HepG2 (cell line): ENCODE data around the gene TENM3. TPM values are rescaled to one million over a fixed set of nuclear protein-coding genes. Genes with fewer than 3 reads are reported as not detected.

ENCODE experiments used
- ATAC-seq: fragments of 200-7000 bp; cut with Tn5 transposase; 3 replicates; pipeline ENCODE4 v1.9.1; 2020; ENCODE audit warnings: mild to moderate bottlenecking, moderate library complexity
- BruUV-seq: library from RNA; stranded (reverse); fragments of 400-500 nt; replicated peaks from 2 replicates; lab custom pipeline; 2021; lab: Mats Ljungman, UMichigan
- CTCF ChIA-PET: fragments of 300-600 bp; formaldehyde crosslinking; extraction: SDS; loops from one replicate; lab custom pipeline; 2021; ENCODE audit warnings: low total read pairs, inconsistent platforms, low intra/inter-chr PET ratio; lab: Yijun Ruan, JAX
- POLR2A ChIA-PET: fragments of 350-600 bp; sonication (Branson Sonifier 250); formaldehyde crosslinking; loops from one replicate; lab custom pipeline; 2020; ENCODE audit warnings: antibody characterized with exemption, inconsistent platforms; lab: Yijun Ruan, JAX
- DNase-seq: peaks from one replicate; pipeline ENCODE4 v3.0.0-alpha.2; 2015; ENCODE audit warnings: low spot score
- FAIRE-seq: peaks from 3 replicates; lab custom pipeline; 2011; peaks lifted over from hg19 to GRCh38; lab: Jason Lieb, UNC
- H2AFZ ChIP-seq: one replicate; pipeline ENCODE4 v1.6.1; 2011; ENCODE audit warnings: low read length, inconsistent platforms
- H3K27ac ChIP-seq: fragments of 300-600 bp; 3 replicates; pipeline ENCODE4 v1.8.0; 2011; ENCODE audit warnings: mixed run types, mild to moderate bottlenecking, mixed read lengths, low read length, inconsistent platforms; ENCODE audit not compliant: insufficient read depth; ENCODE audit errors: extremely low read length
- H3K27me3 ChIP-seq, 2 experiments: fragments of 200-600 bp in 1 of 2; 2 replicates in 1 of 2; 3 replicates in 1 of 2; pipeline versions ENCODE4 v1.6.0 to v1.8.0; 2011; ENCODE audit warnings: low read length in 2 of 2, mild to moderate bottlenecking in 2 of 2, moderate library complexity in 2 of 2, inconsistent platforms in 1 of 2; ENCODE audit not compliant: insufficient read depth in 2 of 2, control insufficient read depth in 1 of 2
- H3K36me3 ChIP-seq, 2 experiments: fragments of 200-600 bp in 1 of 2; replicated peaks in 1 of 2; 2 replicates in 1 of 2; 3 replicates in 1 of 2; pipeline versions ENCODE4 v1.5.1 to v1.8.0; 2011; ENCODE audit warnings: low read length in 2 of 2, inconsistent platforms in 1 of 2; ENCODE audit not compliant: insufficient read depth in 2 of 2, control insufficient read depth in 1 of 2
- H3K4me1 ChIP-seq: 2 replicates; pipeline ENCODE4 v1.5.1; 2012; ENCODE audit warnings: low read length, inconsistent platforms; ENCODE audit not compliant: insufficient read depth
- H3K4me2 ChIP-seq: 2 replicates; pipeline ENCODE4 v1.6.0; 2011; ENCODE audit warnings: low read depth, low read length, inconsistent platforms
- H3K4me3 ChIP-seq, 3 experiments: fragments of 200-600 bp in 1 of 3; sonication (generic), shearing (Covaris generic) in 1 of 3; replicated peaks in 1 of 3; 2 replicates each; pipeline ENCODE4 v1.5.1; 2011 to 2016; ENCODE audit warnings: low read length in 3 of 3, inconsistent platforms in 2 of 3, low read depth in 2 of 3, mild to moderate bottlenecking in 2 of 3, control low read depth in 1 of 3, mixed read lengths in 1 of 3; ENCODE audit not compliant: insufficient read depth in 1 of 3
- H3K79me2 ChIP-seq: one replicate; pipeline ENCODE4 v1.6.1; 2011; ENCODE audit warnings: low read length, inconsistent platforms; ENCODE audit not compliant: insufficient read depth
- H3K9ac ChIP-seq: 2 replicates; pipeline ENCODE4 v1.6.0; 2011; ENCODE audit warnings: mild to moderate bottlenecking, low read depth, low read length, inconsistent platforms; ENCODE audit not compliant: insufficient read depth
- H3K9me3 ChIP-seq: 2 replicates; pipeline ENCODE4 v1.5.1; 2012; ENCODE audit warnings: mild to moderate bottlenecking, low read length
- H4K20me1 ChIP-seq: 2 replicates; pipeline ENCODE4 v1.6.0; 2011; ENCODE audit warnings: inconsistent platforms, mild to moderate bottlenecking, low read length, moderate library complexity; ENCODE audit not compliant: insufficient read depth
- FOXO1 ChIP-seq: sonication (generic); formaldehyde crosslinking; IDR thresholded peaks from 2 replicates; pipeline ENCODE4 v1.4.0; 2020; ENCODE audit warnings: missing genetic modification reagents
- KDM5A ChIP-seq: fragments of 200-600 bp; sonication (generic); IDR thresholded peaks from 2 replicates; pipeline ENCODE4 v1.7.0; 2018; ENCODE audit warnings: antibody characterized with exemption, mild to moderate bottlenecking, low read length, borderline replicate concordance
- MAFK ChIP-seq, 2 experiments: IDR thresholded peaks in 1 of 2; conservative IDR thresholded peaks in 1 of 2; 2 replicates each; pipeline ENCODE4 v1.6.1; 2011; ENCODE audit warnings: improper control_type of control experiment in 2 of 2, low read length in 2 of 2
- PRPF4 ChIP-seq: fragments of 200-400 bp; formaldehyde crosslinking; IDR thresholded peaks from 2 replicates; pipeline ENCODE4 v1.6.1; 2016; ENCODE audit warnings: low read length, low read depth; ENCODE audit not compliant: poor library complexity, severe bottlenecking
- ZSCAN20 ChIP-seq: sonication (generic); formaldehyde crosslinking; IDR thresholded peaks from 2 replicates; pipeline ENCODE4 v1.4.0; 2020; ENCODE audit warnings: missing genetic modification reagents, mild to moderate bottlenecking, borderline replicate concordance
- WGBS: methylation state at CpG from one replicate; pipeline ENCODE4 v1.1.6; 2017; ENCODE audit warnings: low lambda C conversion rate; 5-methylcytosine and 5-hydroxymethylcytosine counted together
- in situ Hi-C: cut with HindIII; loops from 2 replicates; pipeline ENCODE4 v1.10.0; 2017; ENCODE audit warnings: low pct_unique_long_range_greater_than_20kb; ENCODE audit not compliant: extremely low pct_ligation_motif_present
- intact Hi-C: fragments of 100-400 bp; cut with micrococcal nuclease; formaldehyde crosslinking; loops from one replicate; pipeline ENCODE4 v1.10.0; 2022; ENCODE audit not compliant: unreplicated experiment
- polyA plus RNA-seq, 8 experiments: library from polyadenylated mRNA; depleted of rRNA in 3 of 8; stranded (reverse) in 7 of 8; unstranded in 1 of 8; fragments of >200 nt; fragmentation: Illumina TruSeq in 4 of 8; extraction: Trizol in 4 of 8; gene quantifications; 2 replicates each; pipeline versions ENCODE4 v1.2.1 to v1.2.3, GENCODE V29; 2011 to 2016; ENCODE audit warnings: low read depth in 4 of 8, missing spikeins in 1 of 8, mixed read lengths in 1 of 8; ENCODE audit not compliant: insufficient read depth in 1 of 8
- total RNA-seq, 5 experiments: library from RNA; depleted of rRNA; stranded (reverse); fragments of >200 nt; fragmentation: Illumina TruSeq; extraction: Trizol; gene quantifications; 2 replicates each; pipeline ENCODE4 v1.2.3, GENCODE V29; 2016; ENCODE audit warnings: low read depth in 1 of 5
- TF ChIP-seq, protein P1 (sequence below): sonication (generic); formaldehyde crosslinking; IDR thresholded peaks from 2 replicates; pipeline ENCODE4 v1.5.0; 2020; ENCODE audit warnings: mild to moderate bottlenecking, missing genetic modification reagents, borderline replicate concordance
- TF ChIP-seq, protein P2 (sequence below): sonication (generic); formaldehyde crosslinking; IDR thresholded peaks from 2 replicates; pipeline ENCODE4 v1.4.0; 2020; ENCODE audit warnings: low read depth, mild to moderate bottlenecking, missing genetic modification reagents
- TF ChIP-seq, protein P3 (sequence below): sonication (generic); formaldehyde crosslinking; IDR thresholded peaks from 2 replicates; pipeline ENCODE4 v1.5.0; 2020; ENCODE audit warnings: mild to moderate bottlenecking, missing genetic modification reagents
- TF ChIP-seq, protein P4 (sequence below): sonication (generic); formaldehyde crosslinking; IDR thresholded peaks from 2 replicates; pipeline ENCODE4 v1.8.0; 2022; ENCODE audit warnings: mild to moderate bottlenecking, missing genetic modification reagents, borderline replicate concordance

Gene TENM3
- total and polyA plus RNA-seq, 2 of the 13 experiments (the other 11 are each of a cell fraction or from before 2014, with no cell fraction given) = 0.04 TPM; not detected in 1

DNA sequence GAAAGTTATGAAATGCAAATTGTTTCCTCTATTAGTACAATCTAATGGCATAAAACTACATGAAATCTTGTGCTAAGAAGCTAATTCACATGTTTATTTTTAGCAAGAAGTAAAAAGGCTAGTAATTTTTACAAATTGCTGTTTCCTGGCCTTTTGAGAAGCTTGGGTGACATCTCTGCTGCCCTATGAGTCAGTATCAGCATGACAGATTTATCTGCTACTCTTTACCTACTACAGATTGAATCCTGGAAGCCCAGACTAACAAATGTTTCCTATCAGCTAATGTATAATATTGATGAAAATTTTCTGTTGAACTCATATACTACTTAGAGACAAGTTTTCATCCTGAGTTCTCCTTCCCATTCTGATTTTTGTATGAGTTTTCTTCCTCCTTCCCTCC lies 441.6 kb downstream of the TENM3 start (continued):
- TF ChIP-seq, protein P1, sequence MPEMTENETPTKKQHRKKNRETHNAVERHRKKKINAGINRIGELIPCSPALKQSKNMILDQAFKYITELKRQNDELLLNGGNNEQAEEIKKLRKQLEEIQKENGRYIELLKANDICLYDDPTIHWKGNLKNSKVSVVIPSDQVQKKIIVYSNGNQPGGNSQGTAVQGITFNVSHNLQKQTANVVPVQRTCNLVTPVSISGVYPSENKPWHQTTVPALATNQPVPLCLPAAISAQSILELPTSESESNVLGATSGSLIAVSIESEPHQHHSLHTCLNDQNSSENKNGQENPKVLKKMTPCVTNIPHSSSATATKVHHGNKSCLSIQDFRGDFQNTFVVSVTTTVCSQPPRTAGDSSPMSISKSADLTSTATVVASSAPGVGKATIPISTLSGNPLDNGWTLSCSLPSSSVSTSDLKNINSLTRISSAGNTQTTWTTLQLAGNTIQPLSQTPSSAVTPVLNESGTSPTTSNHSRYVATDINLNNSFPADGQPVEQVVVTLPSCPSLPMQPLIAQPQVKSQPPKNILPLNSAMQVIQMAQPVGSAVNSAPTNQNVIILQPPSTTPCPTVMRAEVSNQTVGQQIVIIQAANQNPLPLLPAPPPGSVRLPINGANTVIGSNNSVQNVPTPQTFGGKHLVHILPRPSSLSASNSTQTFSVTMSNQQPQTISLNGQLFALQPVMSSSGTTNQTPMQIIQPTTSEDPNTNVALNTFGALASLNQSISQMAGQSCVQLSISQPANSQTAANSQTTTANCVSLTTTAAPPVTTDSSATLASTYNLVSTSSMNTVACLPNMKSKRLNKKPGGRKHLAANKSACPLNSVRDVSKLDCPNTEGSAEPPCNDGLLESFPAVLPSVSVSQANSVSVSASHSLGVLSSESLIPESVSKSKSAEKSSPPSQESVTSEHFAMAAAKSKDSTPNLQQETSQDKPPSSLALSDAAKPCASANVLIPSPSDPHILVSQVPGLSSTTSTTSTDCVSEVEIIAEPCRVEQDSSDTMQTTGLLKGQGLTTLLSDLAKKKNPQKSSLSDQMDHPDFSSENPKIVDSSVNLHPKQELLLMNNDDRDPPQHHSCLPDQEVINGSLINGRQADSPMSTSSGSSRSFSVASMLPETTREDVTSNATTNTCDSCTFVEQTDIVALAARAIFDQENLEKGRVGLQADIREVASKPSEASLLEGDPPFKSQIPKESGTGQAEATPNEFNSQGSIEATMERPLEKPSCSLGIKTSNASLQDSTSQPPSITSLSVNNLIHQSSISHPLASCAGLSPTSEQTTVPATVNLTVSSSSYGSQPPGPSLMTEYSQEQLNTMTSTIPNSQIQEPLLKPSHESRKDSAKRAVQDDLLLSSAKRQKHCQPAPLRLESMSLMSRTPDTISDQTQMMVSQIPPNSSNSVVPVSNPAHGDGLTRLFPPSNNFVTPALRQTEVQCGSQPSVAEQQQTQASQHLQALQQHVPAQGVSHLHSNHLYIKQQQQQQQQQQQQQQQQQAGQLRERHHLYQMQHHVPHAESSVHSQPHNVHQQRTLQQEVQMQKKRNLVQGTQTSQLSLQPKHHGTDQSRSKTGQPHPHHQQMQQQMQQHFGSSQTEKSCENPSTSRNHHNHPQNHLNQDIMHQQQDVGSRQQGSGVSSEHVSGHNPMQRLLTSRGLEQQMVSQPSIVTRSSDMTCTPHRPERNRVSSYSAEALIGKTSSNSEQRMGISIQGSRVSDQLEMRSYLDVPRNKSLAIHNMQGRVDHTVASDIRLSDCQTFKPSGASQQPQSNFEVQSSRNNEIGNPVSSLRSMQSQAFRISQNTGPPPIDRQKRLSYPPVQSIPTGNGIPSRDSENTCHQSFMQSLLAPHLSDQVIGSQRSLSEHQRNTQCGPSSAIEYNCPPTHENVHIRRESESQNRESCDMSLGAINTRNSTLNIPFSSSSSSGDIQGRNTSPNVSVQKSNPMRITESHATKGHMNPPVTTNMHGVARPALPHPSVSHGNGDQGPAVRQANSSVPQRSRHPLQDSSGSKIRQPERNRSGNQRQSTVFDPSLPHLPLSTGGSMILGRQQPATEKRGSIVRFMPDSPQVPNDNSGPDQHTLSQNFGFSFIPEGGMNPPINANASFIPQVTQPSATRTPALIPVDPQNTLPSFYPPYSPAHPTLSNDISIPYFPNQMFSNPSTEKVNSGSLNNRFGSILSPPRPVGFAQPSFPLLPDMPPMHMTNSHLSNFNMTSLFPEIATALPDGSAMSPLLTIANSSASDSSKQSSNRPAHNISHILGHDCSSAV (CRISPR knock-in tag) = no peak
- TF ChIP-seq, protein P2, sequence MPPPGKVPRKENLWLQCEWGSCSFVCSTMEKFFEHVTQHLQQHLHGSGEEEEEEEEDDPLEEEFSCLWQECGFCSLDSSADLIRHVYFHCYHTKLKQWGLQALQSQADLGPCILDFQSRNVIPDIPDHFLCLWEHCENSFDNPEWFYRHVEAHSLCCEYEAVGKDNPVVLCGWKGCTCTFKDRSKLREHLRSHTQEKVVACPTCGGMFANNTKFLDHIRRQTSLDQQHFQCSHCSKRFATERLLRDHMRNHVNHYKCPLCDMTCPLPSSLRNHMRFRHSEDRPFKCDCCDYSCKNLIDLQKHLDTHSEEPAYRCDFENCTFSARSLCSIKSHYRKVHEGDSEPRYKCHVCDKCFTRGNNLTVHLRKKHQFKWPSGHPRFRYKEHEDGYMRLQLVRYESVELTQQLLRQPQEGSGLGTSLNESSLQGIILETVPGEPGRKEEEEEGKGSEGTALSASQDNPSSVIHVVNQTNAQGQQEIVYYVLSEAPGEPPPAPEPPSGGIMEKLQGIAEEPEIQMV = no peak

DNA sequence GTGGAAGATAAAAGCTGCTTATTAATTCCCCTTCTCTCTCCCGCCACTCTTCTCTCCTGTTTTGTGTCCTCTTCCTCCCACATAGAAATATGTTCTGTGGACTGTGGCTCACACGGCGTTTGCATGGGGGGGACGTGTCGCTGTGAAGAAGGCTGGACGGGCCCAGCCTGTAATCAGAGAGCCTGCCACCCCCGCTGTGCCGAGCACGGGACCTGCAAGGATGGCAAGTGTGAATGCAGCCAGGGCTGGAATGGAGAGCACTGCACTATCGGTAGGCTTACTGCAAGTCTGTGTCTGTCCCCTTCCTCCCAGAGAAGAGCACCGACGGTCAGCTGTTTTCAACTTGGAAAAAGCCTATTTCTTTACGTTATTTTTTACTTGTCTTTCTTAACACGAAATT lies 444.9 kb downstream of the TENM3 start:
- ChIA-PET CTCF (no interaction called here), POLR2A (no interaction called here)
- no peak for ATAC-seq
- Histone ChIP-seq H2AFZ (no peak overlapping the region), H3K4me2 (no peak overlapping the region), H3K4me3 (no peak overlapping the region), H3K27ac (no peak overlapping the region), H3K36me3 (no peaks in the 10 kb centered on the region), H3K9ac (no peak overlapping the region), H4K20me1 (no peaks in the 10 kb centered on the region), H3K79me2 (no peaks in the 10 kb centered on the region), H3K27me3 (no peaks in the 10 kb centered on the region), H3K9me3 (no peaks in the 10 kb centered on the region), H3K4me1 (no peaks in the 10 kb centered on the region)
- intact Hi-C loops (no loop called here), in situ Hi-C loops (no loop called here)
- BruUV-seq = no TSS peak
- FAIRE-seq = no peak
- 33% methylated on average over 14 of the region's 14 CpGs for WGBS
- DNase-seq = no peak
- TF ChIP-seq FOXO1 (CRISPR knock-in tag) (no peak), PRPF4 (no peak), MAFK (conservative IDR thresholded peaks at IDR 0.05 in 1 of 2, IDR thresholded peaks at IDR 0.05 in 1 of 2; ENCODE audit: low read length in 2 of 2) (no peak), ZSCAN20 (CRISPR knock-in tag) (no peak), KDM5A (no peak)
- TF ChIP-seq, protein P3, sequence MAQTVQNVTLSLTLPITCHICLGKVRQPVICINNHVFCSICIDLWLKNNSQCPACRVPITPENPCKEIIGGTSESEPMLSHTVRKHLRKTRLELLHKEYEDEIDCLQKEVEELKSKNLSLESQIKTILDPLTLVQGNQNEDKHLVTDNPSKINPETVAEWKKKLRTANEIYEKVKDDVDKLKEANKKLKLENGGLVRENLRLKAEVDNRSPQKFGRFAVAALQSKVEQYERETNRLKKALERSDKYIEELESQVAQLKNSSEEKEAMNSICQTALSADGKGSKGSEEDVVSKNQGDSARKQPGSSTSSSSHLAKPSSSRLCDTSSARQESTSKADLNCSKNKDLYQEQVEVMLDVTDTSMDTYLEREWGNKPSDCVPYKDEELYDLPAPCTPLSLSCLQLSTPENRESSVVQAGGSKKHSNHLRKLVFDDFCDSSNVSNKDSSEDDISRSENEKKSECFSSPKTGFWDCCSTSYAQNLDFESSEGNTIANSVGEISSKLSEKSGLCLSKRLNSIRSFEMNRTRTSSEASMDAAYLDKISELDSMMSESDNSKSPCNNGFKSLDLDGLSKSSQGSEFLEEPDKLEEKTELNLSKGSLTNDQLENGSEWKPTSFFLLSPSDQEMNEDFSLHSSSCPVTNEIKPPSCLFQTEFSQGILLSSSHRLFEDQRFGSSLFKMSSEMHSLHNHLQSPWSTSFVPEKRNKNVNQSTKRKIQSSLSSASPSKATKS (CRISPR knock-in tag) = no peak
- TF ChIP-seq, protein P4, sequence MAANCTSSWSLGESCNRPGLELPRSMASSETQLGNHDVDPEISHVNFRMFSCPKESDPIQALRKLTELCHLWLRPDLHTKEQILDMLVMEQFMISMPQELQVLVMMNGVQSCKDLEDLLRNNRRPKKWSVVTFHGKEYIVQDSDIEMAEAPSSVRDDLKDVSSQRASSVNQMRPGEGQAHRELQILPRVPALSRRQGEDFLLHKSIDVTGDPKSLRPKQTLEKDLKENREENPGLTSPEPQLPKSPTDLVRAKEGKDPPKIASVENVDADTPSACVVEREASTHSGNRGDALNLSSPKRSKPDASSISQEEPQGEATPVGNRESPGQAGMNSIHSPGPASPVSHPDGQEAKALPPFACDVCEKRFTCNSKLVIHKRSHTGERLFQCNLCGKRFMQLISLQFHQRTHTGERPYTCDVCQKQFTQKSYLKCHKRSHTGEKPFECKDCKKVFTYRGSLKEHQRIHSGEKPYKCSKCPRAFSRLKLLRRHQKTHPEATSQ (CRISPR knock-in tag) = no peak
